HPDE6-E6E7 (cell line): ENCODE results near the gene HSPA4.
A peak's percentile ranks its signal among the peaks of the same experiment; 100 is the strongest.
"Not testable (repeated sequence)": the region's sequence is repeated elsewhere in the genome, so short reads cannot be mapped to it uniquely, and the experiment has no call there.

Experiments used
- DNase-seq: peaks from one replicate; pipeline ENCODE4 v3.0.0; 2011; ENCODE audit warnings: missing footprints; ENCODE audit errors: extremely low spot score

The HSPA4 gene

DNA sequence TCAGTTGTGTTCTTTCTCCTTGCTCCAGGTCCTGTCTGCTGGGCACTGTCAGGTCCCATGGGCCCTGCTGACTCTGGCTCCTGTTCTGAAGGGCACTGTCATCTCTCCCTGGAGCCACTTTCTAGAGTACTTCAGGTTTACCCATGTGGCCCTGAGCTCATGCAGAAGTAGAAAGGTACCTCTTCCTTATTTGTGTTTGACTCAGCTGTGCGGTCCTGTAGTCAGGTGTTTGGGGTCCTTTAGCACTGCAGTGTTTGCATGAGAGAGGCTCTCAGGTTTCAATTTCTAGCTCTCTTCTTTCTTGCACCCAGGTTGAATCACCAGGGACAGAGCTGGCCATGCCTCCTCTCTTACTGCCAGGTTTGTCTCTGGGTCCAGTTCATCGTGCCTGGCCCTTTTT lies 71.5 kb downstream of the HSPA4 start:
- DNase-seq, result no peak

- DNase-seq, result no peak
Observed at GRCh38 chr5:133124891-133125290, 73.1 kb downstream of the HSPA4 start.

GRCh38 chr5:133128066-133128465 lies 76.3 kb downstream of the HSPA4 start:
- DNase-seq, result no peak

GRCh38 chr5:133129289-133129688 lies 77.5 kb downstream of the HSPA4 start:
- no peak for DNase-seq

GRCh38 chr5:133129950-133130349 lies 78.1 kb downstream of the HSPA4 start:
- no peak for DNase-seq

GRCh38 chr5:133130387-133131118 lies 78.7 kb downstream of the HSPA4 start:
- peak; percentile 59 for DNase-seq

DNA sequence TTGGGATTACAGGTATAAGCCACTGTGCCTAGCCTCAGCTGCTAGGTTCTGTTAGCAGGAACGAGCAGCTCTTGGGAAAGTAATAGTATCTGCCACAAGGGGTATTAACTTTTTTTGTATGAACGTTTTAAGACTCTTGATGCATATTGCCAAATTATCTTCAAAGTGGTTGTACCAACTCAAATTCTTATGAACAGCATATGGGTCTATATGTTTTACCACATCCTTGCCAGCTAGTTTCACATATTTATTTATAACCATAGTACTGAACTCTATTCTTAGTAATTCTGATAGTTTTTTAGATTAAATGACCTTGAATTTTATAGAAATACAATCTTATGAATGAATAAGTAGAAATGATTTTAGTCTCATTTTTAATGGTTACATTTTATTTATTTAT lies 80.9 kb downstream of the HSPA4 start:
- DNase-seq, result no peak

GRCh38 chr5:133133241-133133640 lies 81.4 kb downstream of the HSPA4 start:
- not testable (repeated sequence) for DNase-seq

DNA sequence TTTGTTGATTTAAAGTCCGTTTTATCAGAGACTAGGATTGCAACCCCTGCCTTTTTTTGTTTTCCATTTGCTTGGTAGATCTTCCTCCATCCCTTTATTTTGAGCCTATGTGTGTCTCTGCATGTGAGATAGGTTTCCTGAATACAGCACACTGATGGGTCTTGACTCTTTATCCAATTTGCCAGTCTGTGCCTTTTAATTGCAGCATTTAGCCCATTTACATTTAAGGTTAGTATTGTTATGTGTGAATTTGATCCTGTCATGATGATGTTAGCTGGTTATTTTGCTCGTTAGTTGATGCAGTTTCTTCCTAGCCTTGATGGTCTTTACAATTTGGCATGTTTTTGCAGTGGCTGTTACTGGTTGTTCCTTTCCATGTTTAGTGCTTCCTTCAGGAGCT lies 85.1 kb downstream of the HSPA4 start:
- not testable (repeated sequence) for DNase-seq

- DNase-seq, result no peak
Observed at GRCh38 chr5:133140311-133140710, 88.5 kb downstream of the HSPA4 start.

DNA sequence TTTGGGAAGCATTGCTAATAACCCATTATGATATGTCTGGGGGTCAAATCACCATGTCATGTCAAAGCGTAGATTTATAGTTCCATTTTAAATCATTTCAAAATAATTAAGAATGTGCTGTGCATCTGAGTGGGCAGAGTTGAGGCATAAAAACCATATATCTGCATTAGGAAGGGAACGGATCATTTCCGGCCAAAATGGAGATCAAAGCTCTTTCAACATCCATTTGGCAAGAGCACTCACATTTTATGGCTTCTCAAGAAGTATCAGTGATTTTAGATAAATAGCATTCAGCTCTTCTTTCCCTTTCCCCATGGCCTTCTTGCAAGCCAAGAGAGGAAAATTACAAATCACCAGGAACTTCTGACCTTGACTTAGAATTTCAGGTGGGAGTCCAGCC lies 89.9 kb downstream of the HSPA4 start:
- DNase-seq, result no peak

DNA sequence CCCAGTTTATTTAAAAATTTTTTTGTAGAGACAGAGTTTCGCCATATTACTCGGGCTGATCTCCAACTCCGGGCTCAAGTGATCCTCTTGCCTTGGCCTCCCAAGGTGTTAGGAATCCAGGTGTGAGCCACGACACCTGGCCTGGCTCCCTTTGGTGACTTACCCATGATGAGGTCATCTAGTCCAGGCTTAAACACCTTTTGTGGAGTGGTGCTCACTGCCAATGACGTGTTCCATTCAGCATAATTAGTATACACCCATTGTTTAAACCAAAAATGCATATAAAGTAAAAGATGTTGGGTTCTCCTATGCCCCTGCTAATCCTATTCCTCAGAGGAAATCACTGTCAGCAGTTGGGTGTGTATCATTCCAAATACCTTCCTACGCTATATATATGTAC lies 91.0 kb downstream of the HSPA4 start:
- DNase-seq, result no peak

GRCh38 chr5:133144245-133144981 lies 92.6 kb downstream of the HSPA4 start:
- no peak for DNase-seq

DNA sequence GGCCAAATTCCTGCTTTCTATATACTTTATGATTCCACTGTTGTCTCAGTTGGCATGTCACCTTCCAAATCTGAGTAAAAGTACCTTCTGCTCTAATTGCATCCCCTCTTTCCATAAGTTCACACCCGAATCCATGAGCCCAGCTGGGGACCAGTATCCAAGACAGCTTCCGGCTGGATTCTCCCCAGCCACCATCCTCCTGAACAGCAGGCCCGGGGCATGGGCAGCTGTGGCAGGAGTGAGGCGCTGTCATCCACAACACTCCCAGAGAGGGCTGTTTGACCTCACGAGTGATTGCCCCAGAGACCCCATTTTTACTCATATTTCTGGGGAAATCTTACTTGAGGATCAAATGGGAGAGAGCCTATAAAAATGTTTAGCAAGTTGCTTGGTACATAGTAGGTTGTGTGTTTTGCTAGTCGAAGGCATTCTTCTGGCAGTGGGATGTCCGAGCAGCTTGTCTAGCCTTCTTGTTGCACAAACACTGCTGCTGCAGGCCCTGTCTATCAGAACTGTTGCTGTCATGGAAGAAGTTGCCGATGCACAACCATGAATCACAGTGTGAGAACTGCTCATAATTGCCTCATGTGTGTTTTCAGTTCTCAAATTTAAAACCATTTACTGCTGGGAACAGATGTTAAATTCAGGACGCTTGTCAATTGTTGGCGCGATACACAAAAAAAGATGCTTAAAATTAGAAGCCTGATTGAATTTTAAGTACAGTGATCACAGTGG lies 93.8 kb downstream of the HSPA4 start:
- no peak for DNase-seq

DNA sequence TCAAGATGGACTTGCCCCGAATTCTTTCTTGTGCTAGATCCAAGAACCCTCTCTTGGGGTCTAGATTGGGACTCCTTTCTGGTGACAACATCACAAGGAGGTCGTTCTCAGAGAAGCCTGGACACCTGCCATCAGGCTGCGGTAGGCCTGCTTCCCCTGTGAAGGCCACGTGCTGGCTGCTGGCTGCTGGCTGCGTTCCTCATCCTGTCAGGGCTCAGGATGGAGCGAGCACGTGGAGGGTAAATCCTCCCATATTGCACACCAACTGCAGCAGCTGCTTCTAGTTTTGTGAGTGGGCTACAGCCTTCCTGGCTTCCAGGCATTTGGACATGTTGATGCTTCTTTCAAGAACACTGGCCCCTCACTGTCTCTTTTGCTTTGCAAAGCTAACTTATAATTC lies 95.6 kb downstream of the HSPA4 start:
- DNase-seq, result no peak

DNA sequence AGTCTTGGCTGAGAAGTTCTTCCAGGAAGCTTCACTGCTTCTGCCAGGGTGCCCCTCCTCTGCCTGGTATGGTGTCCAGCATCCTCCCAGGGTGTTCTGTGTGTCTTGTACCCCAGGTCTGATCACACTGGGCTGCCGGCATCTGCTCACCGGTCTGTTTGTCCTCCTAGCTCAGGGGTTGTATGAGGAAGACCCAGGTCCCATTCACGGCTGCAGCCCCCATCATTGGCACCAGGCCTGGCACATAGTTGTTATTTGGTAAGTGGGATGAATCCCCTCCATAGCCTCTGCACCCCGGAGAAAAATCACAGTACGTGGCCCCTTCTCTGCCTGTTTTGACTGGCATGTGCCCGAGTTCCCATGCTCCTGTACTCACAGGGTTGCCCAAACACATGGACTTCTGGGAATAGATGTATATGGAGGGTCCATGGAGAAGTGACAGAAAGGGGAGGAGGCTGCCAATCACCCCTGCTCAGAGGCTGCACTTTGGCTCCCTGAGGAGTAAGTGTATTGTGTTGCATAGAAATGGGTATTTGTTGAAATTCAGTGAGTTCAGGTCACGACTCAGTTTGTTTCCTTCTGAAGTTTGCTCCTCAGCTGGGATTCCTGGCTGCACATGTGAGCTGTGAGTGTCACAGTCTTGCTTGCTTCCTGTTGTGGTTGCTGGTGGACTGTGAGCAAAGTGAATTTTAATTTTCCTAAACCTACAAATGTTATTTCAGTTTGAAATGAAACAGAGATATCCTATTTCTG lies 96.2 kb downstream of the HSPA4 start:
- no peak for DNase-seq

DNA sequence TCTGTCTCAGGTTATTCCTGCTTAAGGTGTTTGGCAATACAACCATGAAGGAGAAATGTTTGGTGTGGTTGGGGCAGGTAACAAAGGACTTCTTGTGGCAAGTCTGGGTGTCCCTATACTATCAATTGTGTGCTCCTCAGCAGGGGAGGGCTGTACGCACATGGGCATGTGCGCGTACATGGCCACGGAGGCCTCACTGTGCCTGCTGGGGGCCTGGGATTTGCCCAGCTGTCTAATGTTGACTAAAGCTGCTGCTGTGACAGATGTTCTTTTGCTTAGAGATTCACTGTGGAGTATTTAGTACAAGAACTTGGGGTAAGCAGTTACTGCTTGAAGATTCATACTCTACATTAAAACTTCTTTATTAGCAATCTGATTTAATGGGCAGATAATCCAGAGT lies 97.5 kb downstream of the HSPA4 start:
- DNase-seq, result no peak

- DNase-seq, result no peak
Observed at GRCh38 chr5:133150909-133151544, 99.2 kb downstream of the HSPA4 start.

GRCh38 chr5:133154274-133155075 lies 102.7 kb downstream of the HSPA4 start:
- no peak for DNase-seq

- no peak for DNase-seq
Observed at GRCh38 chr5:133155326-133155969, 103.6 kb downstream of the HSPA4 start.
